K562 (cell line): Measurements from ENCODE around the gene XIRP1. TPM values are rescaled to one million over a fixed set of nuclear protein-coding genes. Genes with fewer than 3 reads are reported as not detected.

Experiments used
- ATAC-seq: fragments of 200-7000 bp; cut with Tn5 transposase; 3 replicates; pipeline ENCODE4 v1.9.1; 2020; ENCODE audit warnings: moderate library complexity
- BruUV-seq: library from RNA; stranded (reverse); fragments of 400-500 nt; replicated peaks from 2 replicates; lab custom pipeline; 2021; lab: Mats Ljungman, UMichigan
- CTCF ChIA-PET: fragments of 300-600 bp; formaldehyde crosslinking; extraction: SDS; loops from one replicate; lab custom pipeline; 2021; ENCODE audit warnings: low intra/inter-chr PET ratio; lab: Yijun Ruan, JAX
- POLR2A ChIA-PET: fragments of 300-600, 350-650 bp; sonication (Branson Sonifier 250); formaldehyde crosslinking; extraction: SDS; loops from one replicate; lab custom pipeline; 2021; ENCODE audit warnings: antibody characterized with exemption, inconsistent platforms; lab: Yijun Ruan, JAX
- DNase-seq, 4 experiments: peaks; one replicate each; pipeline versions ENCODE4 v3.0.0 to v3.0.0-alpha.2; 2011 to 2018; ENCODE audit warnings: low spot score in 3 of 4, mixed read lengths in 3 of 4; ENCODE audit errors: extremely low read depth in 1 of 4
- FAIRE-seq: peaks from 2 replicates; lab custom pipeline; 2011; peaks lifted over from hg19 to GRCh38; lab: Jason Lieb, UNC
- H2AFZ ChIP-seq: 2 replicates; pipeline ENCODE4 v1.6.0; 2011; ENCODE audit warnings: low read depth, low read length, control low read depth, inconsistent platforms
- H3K27ac ChIP-seq: fragments of 200-600 bp; 3 replicates; pipeline ENCODE4 v1.8.0; 2011; ENCODE audit warnings: low read depth, mild to moderate bottlenecking, control low read depth, inconsistent platforms, low read length, moderate library complexity, mixed read lengths; ENCODE audit errors: extremely low read depth
- H3K27me3 ChIP-seq, 2 experiments: fragments of 300-600 bp in 1 of 2; 2 replicates in 1 of 2; 3 replicates in 1 of 2; pipeline versions ENCODE4 v1.6.0 to v1.8.0; 2011; ENCODE audit warnings: inconsistent platforms in 2 of 2, low read length in 2 of 2, mild to moderate bottlenecking in 1 of 2, mixed read lengths in 1 of 2, moderate library complexity in 1 of 2; ENCODE audit not compliant: control insufficient read depth in 2 of 2, insufficient read depth in 2 of 2
- H3K36me3 ChIP-seq: fragments of 300-600 bp; 3 replicates; pipeline ENCODE4 v1.8.0; 2011; ENCODE audit warnings: mild to moderate bottlenecking, low read length, inconsistent platforms; ENCODE audit not compliant: control insufficient read depth, insufficient read depth
- H3K4me1 ChIP-seq, 2 experiments: fragments of 200-600 bp in 1 of 2; replicated peaks in 1 of 2; 2 replicates in 1 of 2; 3 replicates in 1 of 2; pipeline versions ENCODE4 v1.5.1 to v1.8.0; 2011; ENCODE audit warnings: inconsistent platforms in 2 of 2, low read length in 2 of 2, mild to moderate bottlenecking in 1 of 2, mixed read lengths in 1 of 2, moderate library complexity in 1 of 2; ENCODE audit not compliant: control insufficient read depth in 2 of 2, insufficient read depth in 2 of 2
- H3K4me2 ChIP-seq: 2 replicates; pipeline ENCODE4 v1.6.1; 2011; ENCODE audit warnings: low read length, control low read depth, inconsistent platforms, mixed read lengths; ENCODE audit not compliant: insufficient read depth
- H3K4me3 ChIP-seq: fragments of 200-600 bp; sonication (generic), shearing (Covaris generic); 2 replicates; pipeline ENCODE4 v1.5.1; 2016; ENCODE audit warnings: control low read depth, inconsistent platforms
- H3K79me2 ChIP-seq: fragments of 200-600 bp; 3 replicates; pipeline ENCODE4 v1.8.0; 2011; ENCODE audit warnings: low read length, inconsistent platforms; ENCODE audit not compliant: control insufficient read depth, insufficient read depth
- H3K9ac ChIP-seq, 2 experiments: 2 replicates each; pipeline versions ENCODE4 v1.6.0 to v1.6.1; 2011; ENCODE audit warnings: low read depth in 2 of 2, low read length in 2 of 2, control low read depth in 1 of 2, inconsistent platforms in 1 of 2, mild to moderate bottlenecking in 1 of 2, mixed read lengths in 1 of 2; ENCODE audit not compliant: insufficient read depth in 1 of 2
- H3K9me1 ChIP-seq: one replicate; pipeline ENCODE4 v1.6.0; 2011; ENCODE audit warnings: inconsistent platforms, mild to moderate bottlenecking, low read length, moderate library complexity; ENCODE audit not compliant: control insufficient read depth, insufficient read depth
- H3K9me3 ChIP-seq: replicated peaks from 2 replicates; pipeline ENCODE4 v1.5.1; 2011; ENCODE audit warnings: low read depth, low read length, inconsistent platforms; ENCODE audit not compliant: control insufficient read depth, insufficient read depth
- H4K20me1 ChIP-seq: replicated peaks from 2 replicates; pipeline ENCODE4 v1.6.1; 2011; ENCODE audit warnings: low read length, inconsistent platforms, mixed read lengths; ENCODE audit not compliant: control insufficient read depth, insufficient read depth
- ATF1 ChIP-seq, 2 experiments: fragments of 450-650 bp in 1 of 2; IDR thresholded peaks; 2 replicates each; pipeline ENCODE4 v1.6.1; 2016; ENCODE audit warnings: missing compliant biosample characterization in 1 of 2, missing genetic modification characterization in 1 of 2
- CBFA2T2 ChIP-seq: fragments of 450-650 bp; conservative IDR thresholded peaks from 2 replicates; pipeline ENCODE4 v1.6.1; 2017; ENCODE audit warnings: mild to moderate bottlenecking
- FOSL1 ChIP-seq: fragments of 200-800 bp; sonication (Bioruptor generic); conservative IDR thresholded peaks from 2 replicates; pipeline ENCODE4 v1.6.1; 2016; ENCODE audit warnings: missing genetic modification characterization, missing compliant biosample characterization
- FOXM1 ChIP-seq, 2 experiments: fragments of 450-650 bp in 1 of 2; sonication (generic) in 1 of 2; formaldehyde crosslinking in 1 of 2; IDR thresholded peaks; 2 replicates each; pipeline versions ENCODE4 v1.6.1 to v1.9.0; 2017 to 2022; ENCODE audit warnings: low read depth in 2 of 2, mild to moderate bottlenecking in 2 of 2, missing genetic modification reagents in 1 of 2, moderate library complexity in 1 of 2
- HBP1 ChIP-seq: fragments of 450-650 bp; formaldehyde crosslinking; IDR thresholded peaks from 2 replicates; pipeline ENCODE4 v1.4.0; 2022; ENCODE audit warnings: missing genetic modification characterization
- HDGF ChIP-seq: fragments of 450-650 bp; IDR thresholded peaks from 2 replicates; pipeline ENCODE4 v1.6.1; 2016
- TEAD1 ChIP-seq, 2 experiments: fragments of 450-650 bp in 1 of 2; sonication (generic) in 1 of 2; formaldehyde crosslinking; IDR thresholded peaks; 2 replicates each; pipeline versions ENCODE4 v1.4.0 to v1.8.0; 2020 to 2022; ENCODE audit warnings: mild to moderate bottlenecking in 2 of 2, missing genetic modification reagents in 1 of 2
- VEZF1 ChIP-seq: fragments of 200-800 bp; sonication (Bioruptor generic); IDR thresholded peaks from 2 replicates; pipeline ENCODE4 v1.6.1; 2017; ENCODE audit warnings: missing genetic modification characterization, missing compliant biosample characterization
- ZBTB1 ChIP-seq: sonication (generic); formaldehyde crosslinking; IDR thresholded peaks from 2 replicates; pipeline ENCODE4 v1.8.1; 2023; ENCODE audit warnings: missing genetic modification reagents, low read depth, mild to moderate bottlenecking, borderline replicate concordance
- ZNF24 ChIP-seq: fragments of 450-650 bp; IDR thresholded peaks from 2 replicates; pipeline ENCODE4 v1.6.1; 2016
- ZNF639 ChIP-seq, 2 experiments: fragments of 200-800 bp in 1 of 2; sonication (Bioruptor generic) in 1 of 2; sonication (generic) in 1 of 2; formaldehyde crosslinking in 1 of 2; IDR thresholded peaks in 1 of 2; conservative IDR thresholded peaks in 1 of 2; 2 replicates each; pipeline versions ENCODE4 v1.5.0 to v1.6.1; 2016 to 2020; ENCODE audit warnings: missing compliant biosample characterization in 1 of 2, missing genetic modification characterization in 1 of 2, missing genetic modification reagents in 1 of 2
- WGBS: fragments of 100-300 bp; shearing (Covaris generic); methylation state at CpG from one replicate; pipeline ENCODE4 v1.1.6; 2016; ENCODE audit warnings: low coverage, mixed read lengths; ENCODE audit not compliant: insufficient coverage; ENCODE audit errors: missing lambda C conversion rate; 5-methylcytosine and 5-hydroxymethylcytosine counted together
- in situ Hi-C: fragments of 300-500 bp; cut with MboI; formaldehyde crosslinking; loops from 4 replicates; pipeline ENCODE4 v1.15.0; 2018; ENCODE audit warnings: inconsistent platforms, mixed read lengths
- intact Hi-C: fragments of 100-400 bp; cut with micrococcal nuclease; formaldehyde crosslinking; loops from 2 replicates; pipeline ENCODE4 v1.14.2; 2022
- polyA plus RNA-seq, 8 experiments: library from polyadenylated mRNA; depleted of rRNA in 4 of 8; stranded (reverse) in 5 of 8; unstranded in 3 of 8; fragments of >200 nt; fragmentation: Nextera tagmentation in 2 of 8; fragmentation: Illumina TruSeq in 1 of 8; extraction: Ambion mirVana in 2 of 8; extraction: Trizol in 1 of 8; gene quantifications; 2 replicates each; pipeline versions ENCODE4 v1.2.1 to v1.2.3, GENCODE V29; 2011 to 2014; ENCODE audit warnings: inconsistent platforms in 1 of 8, missing spikeins in 1 of 8
- total RNA-seq, 7 experiments: library from RNA; depleted of rRNA in 6 of 7; stranded (reverse); fragments of >200 nt in 6 of 7; fragmentation: Illumina TruSeq in 2 of 7; extraction: Trizol in 2 of 7; gene quantifications; 2 replicates each; pipeline versions ENCODE4 v1.2.1 to v1.2.3, GENCODE V29; 2011 to 2021; ENCODE audit warnings: low replicate concordance in 1 of 7
- TF ChIP-seq, protein P1 (sequence below): fragments of 450-650 bp; IDR thresholded peaks from 2 replicates; pipeline ENCODE4 v1.6.1; 2016; ENCODE audit warnings: antibody characterized with exemption

Gene XIRP1
- total and polyA plus RNA-seq, 9 of the 15 experiments (the other 6 are each of a cell fraction or from before 2014, with no cell fraction given), result 0.03 to 0.27 (median 0.08) TPM; not detected in 3

- Histone ChIP-seq H3K9me3 (no peaks in the 10 kb centered on the region), H3K4me3 (no peak overlapping the region; the same call in 1 of the 2 replicates), H3K27me3 (no peaks in the 10 kb centered on the region; a peak in 1 of 5 replicates), H3K9me1 (peaks cover 30% of the 10 kb centered on the region), H3K4me1 (peaks cover 52 to 54% of the 10 kb centered on the region in 2 experiments), H2AFZ (no peak overlapping the region), H3K79me2 (peaks cover 60% of the 10 kb centered on the region), H3K36me3 (peaks cover 78% of the 10 kb centered on the region), H3K9ac (peak overlapping the region; percentile 18 to 60), H3K4me2 (peak overlapping the region; percentile 69), H4K20me1 (peaks cover 72% of the 10 kb centered on the region), H3K27ac (peak overlapping the region; percentile 35)
- intact Hi-C loops, result no loop called here
- DNase-seq (peak in 2 of 4 experiments; percentile 56 to 84), FAIRE-seq (peak; percentile 78), ATAC-seq (peak; percentile 33)
- 36% methylated on average over 15 of the region's 15 CpGs for WGBS
- no TSS peak for BruUV-seq
- in situ Hi-C loops, result no loop called here
- ChIA-PET CTCF (no interaction called here), POLR2A (interaction anchor here (0.5 to 1.8 kb wide), 8 partner anchors 9 to 30 kb away, joined by 3 to 10 read pairs (median 4); no protein-coding TSS in a partner anchor)
- TF ChIP-seq ZNF24, result peak; percentile 33; the same call in 1 of the 2 replicates
- TF ChIP-seq ATF1 (CRISPR knock-in tag; IDR thresholded peaks at IDR 0.05), result no peak
- no peak; the same call in 1 of the 2 replicates for TF ChIP-seq ATF1 (tag; IDR thresholded peaks at IDR 0.05)
- TF ChIP-seq FOSL1 (tag), result peak; percentile 99
- TF ChIP-seq ZBTB1, result peak; percentile 52; the same call in 1 of the 2 replicates
- peak; percentile 36; the same call in 1 of the 2 replicates for TF ChIP-seq VEZF1 (CRISPR knock-in tag)
- no peak for TF ChIP-seq FOXM1 (IDR thresholded peaks at IDR 0.05; ENCODE audit: low read depth)
- 0 out of 2 replicates have a peak, but pooled peaks have one; percentile 7 for TF ChIP-seq FOXM1 (CRISPR knock-in tag; IDR thresholded peaks at IDR 0.05; ENCODE audit: low read depth)
- TF ChIP-seq, protein P1, sequence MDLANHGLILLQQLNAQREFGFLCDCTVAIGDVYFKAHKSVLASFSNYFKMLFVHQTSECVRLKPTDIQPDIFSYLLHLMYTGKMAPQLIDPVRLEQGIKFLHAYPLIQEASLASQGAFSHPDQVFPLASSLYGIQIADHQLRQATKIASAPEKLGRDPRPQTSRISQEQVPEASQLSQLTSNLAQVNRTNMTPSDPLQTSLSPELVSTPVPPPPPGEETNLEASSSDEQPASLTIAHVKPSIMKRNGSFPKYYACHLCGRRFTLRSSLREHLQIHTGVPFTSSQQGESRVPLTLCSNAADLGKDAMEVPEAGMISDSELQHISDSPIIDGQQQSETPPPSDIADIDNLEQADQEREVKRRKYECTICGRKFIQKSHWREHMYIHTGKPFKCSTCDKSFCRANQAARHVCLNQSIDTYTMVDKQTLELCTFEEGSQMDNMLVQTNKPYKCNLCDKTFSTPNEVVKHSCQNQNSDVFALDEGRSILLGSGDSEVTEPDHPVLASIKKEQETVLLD, result peak; percentile 37; the same call in 1 of the 2 replicates
- TF ChIP-seq ZNF639 (CRISPR knock-in tag; conservative IDR thresholded peaks at IDR 0.05 in 1 of 2, IDR thresholded peaks at IDR 0.05 in 1 of 2), result 0 out of 4 replicates have a peak, but pooled peaks of 1 of the 2 experiments have one; percentile 12
- 0 out of 4 replicates have a peak, but pooled peaks of 1 of the 2 experiments have one; percentile 33 for TF ChIP-seq TEAD1 (CRISPR knock-in tag; IDR thresholded peaks at IDR 0.05)
- peak; percentile 32; the same call in 1 of the 2 replicates for TF ChIP-seq CBFA2T2
- TF ChIP-seq HDGF, result 0 out of 2 replicates have a peak, but pooled peaks have one; percentile 38
- TF ChIP-seq HBP1, result peak; percentile 76; the same call in 1 of the 2 replicates
Measured at GRCh38 chr3:39146611-39147591, 45.5 kb downstream of the XIRP1 start.
